ENCODE data around the gene BPIFB3. TPM values are rescaled to one million over a fixed set of nuclear protein-coding genes. Genes with fewer than 3 reads are reported as not detected.
"Not testable (repeated sequence)": the region's sequence is repeated elsewhere in the genome, so short reads cannot be mapped to it uniquely, and the experiment has no call there.

Gene BPIFB3
- total RNA-seq, 1 donor from 2014 or later, result not detected

GRCh38 chr20:33111306-33111705 is 57.6 kb downstream of the BPIFB3 start:
- Histone ChIP-seq H3K9me3 (ENCODE audit: low read depth) (no peaks in the 10 kb centered on the region), H3K27ac (no peak overlapping the region), H3K4me1 (no peaks in the 10 kb centered on the region), H3K4me2 (no peak overlapping the region), H3K27me3 (no peaks in the 10 kb centered on the region), H3K79me2 (ENCODE audit: low read depth) (no peaks in the 10 kb centered on the region), H2AFZ (replicated peaks) (no peak overlapping the region), H3F3A (ENCODE audit: low read depth) (no peaks in the 10 kb centered on the region), H3K4me3 (no peak overlapping the region), H3K9ac (no peak overlapping the region), H4K20me1 (ENCODE audit: low read depth) (no peaks in the 10 kb centered on the region), H3K36me3 (no peaks in the 10 kb centered on the region)
- H3K36me3 Mint-ChIP-seq, result no peaks in the 10 kb centered on the region
- TF ChIP-seq EZH2phosphoT487 (IDR thresholded peaks at IDR 0.05), result no peak
- no peak for TF ChIP-seq EZH2 (IDR thresholded peaks at IDR 0.05)
- no peak for TF ChIP-seq CTCF (IDR thresholded peaks at IDR 0.05)
- H3K27ac Mint-ChIP-seq, result no peak overlapping the region
- peaks cover 9% of the 10 kb centered on the region for H3K27me3 Mint-ChIP-seq (ENCODE audit: insufficient read depth, low read depth)
- H3K4me3 Mint-ChIP-seq, result no peak overlapping the region
- H3K9me3 Mint-ChIP-seq, result peaks cover 9% of the 10 kb centered on the region
- peaks cover 4% of the 10 kb centered on the region for H3K4me1 Mint-ChIP-seq
- no peak for DNase-seq (ENCODE audit: low spot score)

GRCh38 chr20:33112547-33113386 is 59.1 kb downstream of the BPIFB3 start:
- Mint-ChIP-seq H3K4me3 (no peak overlapping the region), H3K36me3 (no peaks in the 10 kb centered on the region), H3K9me3 (peaks cover 11% of the 10 kb centered on the region), H3K27me3 (ENCODE audit: insufficient read depth, low read depth) (peaks cover 9% of the 10 kb centered on the region), H3K27ac (no peak overlapping the region), H3K4me1 (peaks cover 6% of the 10 kb centered on the region)
- no peaks in the 10 kb centered on the region for H3K36me3 ChIP-seq
- no peak overlapping the region for H3K9ac ChIP-seq
- H4K20me1 ChIP-seq (ENCODE audit: low read depth), result no peaks in the 10 kb centered on the region
- H3K4me1 ChIP-seq, result no peaks in the 10 kb centered on the region
- H3K79me2 ChIP-seq (ENCODE audit: low read depth), result no peaks in the 10 kb centered on the region
- no peak overlapping the region for H3K4me3 ChIP-seq
- H3K9me3 ChIP-seq (ENCODE audit: low read depth), result no peaks in the 10 kb centered on the region
- H3F3A ChIP-seq (ENCODE audit: low read depth), result no peaks in the 10 kb centered on the region
- H2AFZ ChIP-seq (replicated peaks), result no peak overlapping the region
- DNase-seq (ENCODE audit: low spot score), result no peak
- H3K27ac ChIP-seq, result no peak overlapping the region
- no peak for TF ChIP-seq EZH2 (IDR thresholded peaks at IDR 0.05)
- no peak for TF ChIP-seq CTCF (IDR thresholded peaks at IDR 0.05)
- no peak for TF ChIP-seq EZH2phosphoT487 (IDR thresholded peaks at IDR 0.05)
- H3K4me2 ChIP-seq, result no peak overlapping the region
- no peaks in the 10 kb centered on the region for H3K27me3 ChIP-seq

- no peak overlapping the region for H3K27ac ChIP-seq
- H3K4me1 Mint-ChIP-seq, result peaks cover 6% of the 10 kb centered on the region
- H3K9me3 Mint-ChIP-seq, result peaks cover 11% of the 10 kb centered on the region
- no peak overlapping the region for H3K9ac ChIP-seq
- H3K4me3 Mint-ChIP-seq, result no peak overlapping the region
- no peaks in the 10 kb centered on the region for H3K79me2 ChIP-seq (ENCODE audit: low read depth)
- H3F3A ChIP-seq (ENCODE audit: low read depth), result no peaks in the 10 kb centered on the region
- H3K27ac Mint-ChIP-seq, result no peak overlapping the region
- H3K36me3 ChIP-seq, result no peaks in the 10 kb centered on the region
- no peaks in the 10 kb centered on the region for H3K4me1 ChIP-seq
- no peak overlapping the region for H3K4me3 ChIP-seq
- no peak for TF ChIP-seq EZH2phosphoT487 (IDR thresholded peaks at IDR 0.05)
- TF ChIP-seq CTCF (IDR thresholded peaks at IDR 0.05), result no peak
- TF ChIP-seq EZH2 (IDR thresholded peaks at IDR 0.05), result no peak
- DNase-seq (ENCODE audit: low spot score), result no peak
- no peak overlapping the region for H2AFZ ChIP-seq (replicated peaks)
- H3K4me2 ChIP-seq, result no peak overlapping the region
- H3K27me3 Mint-ChIP-seq (ENCODE audit: insufficient read depth, low read depth), result peaks cover 9% of the 10 kb centered on the region
- H3K9me3 ChIP-seq (ENCODE audit: low read depth), result no peaks in the 10 kb centered on the region
- no peaks in the 10 kb centered on the region for H4K20me1 ChIP-seq (ENCODE audit: low read depth)
- no peaks in the 10 kb centered on the region for H3K27me3 ChIP-seq
- no peaks in the 10 kb centered on the region for H3K36me3 Mint-ChIP-seq
These were observed 59.7 kb downstream of the BPIFB3 start for GRCh38 chr20:33113387-33113908.

- not testable (repeated sequence) for H3F3A ChIP-seq (ENCODE audit: low read depth); H3K9ac ChIP-seq; DNase-seq (ENCODE audit: low spot score); H3K27ac ChIP-seq; H4K20me1 ChIP-seq (ENCODE audit: low read depth); H3K27me3 ChIP-seq; H3K27ac Mint-ChIP-seq; H3K4me3 ChIP-seq; H3K4me1 ChIP-seq; H3K79me2 ChIP-seq (ENCODE audit: low read depth); H3K4me2 ChIP-seq; H3K9me3 ChIP-seq (ENCODE audit: low read depth); H3K4me3 Mint-ChIP-seq; H2AFZ ChIP-seq (replicated peaks); H3K36me3 ChIP-seq; H3K4me1 Mint-ChIP-seq; H3K36me3 Mint-ChIP-seq
- peaks cover 11% of the 10 kb centered on the region for H3K9me3 Mint-ChIP-seq
- peaks cover 12% of the 10 kb centered on the region for H3K27me3 Mint-ChIP-seq (ENCODE audit: insufficient read depth, low read depth)
These were observed 61.8 kb downstream of the BPIFB3 start for GRCh38 chr20:33115501-33115900.

Data from neural progenitor cell (in vitro differentiated cells).